SK-N-SH (cell line): ENCODE measurements around the gene TRAPPC13. TPM values are rescaled to one million over a fixed set of nuclear protein-coding genes. Genes with fewer than 3 reads are reported as not detected.

Source experiments
- CTCF ChIA-PET: fragments of 300-600, 350-600 bp; formaldehyde crosslinking; extraction: SDS; loops from one replicate; lab custom pipeline; 2021; lab: Yijun Ruan, JAX
- POLR2A ChIA-PET: fragments of 350-600 bp; sonication (Branson Sonifier 250); formaldehyde crosslinking; extraction: SDS; loops from one replicate; lab custom pipeline; 2020; ENCODE audit warnings: antibody characterized with exemption, inconsistent platforms; lab: Yijun Ruan, JAX
- DNase-seq: peaks from one replicate; pipeline ENCODE4 v3.0.0; 2012
- H2AFZ ChIP-seq: fragments of 200-600 bp; sonication (generic); 2 replicates; pipeline ENCODE4 v1.8.1; 2016; ENCODE audit warnings: antibody characterized with exemption, mild to moderate bottlenecking, low read depth
- H3F3A ChIP-seq: fragments of 200-600 bp; sonication (generic); replicated peaks from 2 replicates; pipeline ENCODE3; 2016; ENCODE audit warnings: antibody characterized with exemption, mild to moderate bottlenecking; ENCODE audit not compliant: insufficient read depth
- H3K27ac ChIP-seq, 2 experiments: fragments of 200-500 bp in 1 of 2; fragments of 200-600 bp in 1 of 2; sonication (Bioruptor generic) in 1 of 2; sonication (generic), shearing (Covaris generic) in 1 of 2; 2 replicates each; pipeline versions ENCODE4 v1.5.1 to v1.6.1; 2014 to 2016; ENCODE audit warnings: low read depth in 2 of 2, inconsistent platforms in 1 of 2, low read length in 1 of 2, mild to moderate bottlenecking in 1 of 2, mixed read lengths in 1 of 2
- H3K27me3 ChIP-seq: fragments of 200-600 bp; sonication (generic), shearing (Covaris generic); 2 replicates; pipeline ENCODE4 v1.6.1; 2016; ENCODE audit warnings: mixed run types; ENCODE audit not compliant: insufficient read depth
- H3K36me3 ChIP-seq, 2 experiments: fragments of 200-500 bp in 1 of 2; fragments of 200-600 bp in 1 of 2; sonication (Bioruptor generic) in 1 of 2; sonication (generic) in 1 of 2; replicated peaks in 1 of 2; 2 replicates each; pipeline versions ENCODE3 to v1.5.1; 2014 to 2016; ENCODE audit warnings: low read length in 1 of 2, mild to moderate bottlenecking in 1 of 2; ENCODE audit not compliant: insufficient read depth in 2 of 2, control insufficient read depth in 1 of 2
- H3K4me1 ChIP-seq, 2 experiments: fragments of 200-500 bp in 1 of 2; fragments of 200-600 bp in 1 of 2; sonication (Bioruptor generic) in 1 of 2; sonication (generic), shearing (Covaris generic) in 1 of 2; 2 replicates each; pipeline versions ENCODE4 v1.5.1 to v1.6.1; 2014 to 2016; ENCODE audit warnings: low read depth in 1 of 2, low read length in 1 of 2, mixed run types in 1 of 2; ENCODE audit not compliant: insufficient read depth in 2 of 2, control insufficient read depth in 1 of 2
- H3K4me2 ChIP-seq: fragments of 200-600 bp; sonication (generic), shearing (Covaris generic); 2 replicates; pipeline ENCODE4 v1.6.1; 2017; ENCODE audit warnings: mixed run types
- H3K4me3 ChIP-seq, 2 experiments: fragments of 200-500 bp in 1 of 2; fragments of 200-600 bp in 1 of 2; sonication (Bioruptor generic) in 1 of 2; sonication (generic), shearing (Covaris generic) in 1 of 2; 2 replicates each; pipeline versions ENCODE4 v1.5.1 to v1.8.1; 2014 to 2016; ENCODE audit warnings: low read depth in 2 of 2, inconsistent platforms in 1 of 2, low read length in 1 of 2, mild to moderate bottlenecking in 1 of 2, mixed read lengths in 1 of 2, moderate library complexity in 1 of 2
- H3K79me2 ChIP-seq: fragments of 200-600 bp; sonication (generic); 2 replicates; pipeline ENCODE4 v1.8.1; 2017; ENCODE audit warnings: mild to moderate bottlenecking; ENCODE audit not compliant: insufficient read depth
- H3K9ac ChIP-seq: fragments of 200-600 bp; sonication (generic); 2 replicates; pipeline ENCODE4 v1.6.1; 2017; ENCODE audit warnings: mixed run types
- H3K9me2 ChIP-seq: fragments of 200-600 bp; sonication (generic); 2 replicates; pipeline ENCODE4 v1.6.1; 2017; ENCODE audit warnings: mixed run types
- H3K9me3 ChIP-seq: fragments of 200-600 bp; sonication (generic); 2 replicates; pipeline ENCODE4 v1.6.1; 2017; ENCODE audit warnings: mixed run types, mild to moderate bottlenecking, moderate library complexity
- H4K20me1 ChIP-seq: fragments of 200-600 bp; sonication (generic); 2 replicates; pipeline ENCODE4 v1.6.1; 2017; ENCODE audit warnings: mild to moderate bottlenecking, mixed run types; ENCODE audit not compliant: insufficient read depth
- EZH2phosphoT487 ChIP-seq: fragments of 200-600 bp; sonication (generic); IDR thresholded peaks from 2 replicates; pipeline ENCODE4 v1.6.1; 2017; ENCODE audit warnings: low read depth, mixed run types, mild to moderate bottlenecking, antibody characterized with exemption, moderate library complexity, borderline replicate concordance
- FOSL2 ChIP-seq: IDR thresholded peaks from 2 replicates; pipeline ENCODE4 v1.4.0; 2012; ENCODE audit warnings: low read depth, mild to moderate bottlenecking, moderate library complexity, borderline replicate concordance
- GABPA ChIP-seq: IDR thresholded peaks from 2 replicates; pipeline ENCODE4 v1.4.0; 2012; ENCODE audit warnings: low read depth, mild to moderate bottlenecking
- GATA2 ChIP-seq: sonication (generic); formaldehyde crosslinking; IDR thresholded peaks from 2 replicates; pipeline ENCODE4 v1.5.0; 2020; ENCODE audit warnings: mild to moderate bottlenecking, missing genetic modification reagents
- JUND ChIP-seq: IDR thresholded peaks from 2 replicates; pipeline ENCODE4 v1.4.0; 2012
- MXI1 ChIP-seq: IDR thresholded peaks from 2 replicates; pipeline ENCODE4 v1.6.1; 2012; ENCODE audit warnings: mild to moderate bottlenecking, low read depth, low read length, improper control_type of control experiment
- POLR2AphosphoS5 ChIP-seq: IDR thresholded peaks from 2 replicates; pipeline ENCODE4 v1.6.1; 2012; ENCODE audit warnings: low read depth, low read length
- RAD21 ChIP-seq: IDR thresholded peaks from 2 replicates; pipeline ENCODE4 v1.6.1; 2012; ENCODE audit warnings: mild to moderate bottlenecking, low read length
- RCOR1 ChIP-seq: fragments of 150-350 bp; IDR thresholded peaks from 2 replicates; pipeline ENCODE4 v1.6.1; 2017; ENCODE audit warnings: antibody characterized with exemption, low read length
- SIN3A ChIP-seq: IDR thresholded peaks from 2 replicates; pipeline ENCODE4 v1.6.1; 2012; ENCODE audit warnings: low read depth, mild to moderate bottlenecking, low read length, moderate library complexity, borderline replicate concordance
- SMC3 ChIP-seq: IDR thresholded peaks from 2 replicates; pipeline ENCODE4 v1.6.1; 2012; ENCODE audit warnings: low read depth, low read length, improper control_type of control experiment
- TAF1 ChIP-seq: IDR thresholded peaks from 2 replicates; pipeline ENCODE4 v1.6.1; 2012; ENCODE audit warnings: low read depth, mild to moderate bottlenecking, low read length, moderate library complexity, borderline replicate concordance
- TEAD4 ChIP-seq: IDR thresholded peaks from 2 replicates; pipeline ENCODE4 v1.4.0; 2012; ENCODE audit warnings: mild to moderate bottlenecking, borderline replicate concordance; ENCODE audit not compliant: insufficient read depth
- WGBS: methylation state at CpG from one replicate; pipeline ENCODE4 v1.1.6; 2017; ENCODE audit warnings: low lambda C conversion rate; 5-methylcytosine and 5-hydroxymethylcytosine counted together
- polyA plus RNA-seq, 3 experiments: library from polyadenylated mRNA; depleted of rRNA; stranded (reverse); fragments of >200 nt; gene quantifications; 2 replicates each; pipeline ENCODE4 v1.2.3, GENCODE V29; 2012
- TF ChIP-seq, protein P1 (sequence below): fragments of 200-600 bp; sonication (generic); IDR thresholded peaks from 2 replicates; pipeline ENCODE4 v1.6.1; 2017; ENCODE audit warnings: antibody characterized with exemption, mild to moderate bottlenecking, moderate library complexity
- TF ChIP-seq, protein P2 (sequence below): fragments of 150-350 bp; IDR thresholded peaks from 2 replicates; pipeline ENCODE4 v1.6.1; 2016; ENCODE audit warnings: mild to moderate bottlenecking, low read depth, low read length
- TF ChIP-seq, protein P3 (sequence below): fragments of 150-350 bp; IDR thresholded peaks from 2 replicates; pipeline ENCODE4 v1.6.1; 2017; ENCODE audit warnings: antibody characterized with exemption, low read length, low read depth, borderline replicate concordance
- TF ChIP-seq, protein P4 (sequence below): IDR thresholded peaks from 2 replicates; pipeline ENCODE4; 2012
- TF ChIP-seq, protein P5 (sequence below): IDR thresholded peaks from 2 replicates; pipeline ENCODE4 v1.4.0; 2012; ENCODE audit warnings: low read depth, borderline replicate concordance
- TF ChIP-seq, protein P6 (sequence below): IDR thresholded peaks from 2 replicates; pipeline ENCODE4 v1.4.0; 2012; ENCODE audit warnings: low read depth, borderline replicate concordance

Gene TRAPPC13
- polyA plus RNA-seq, 1 of the 3 experiments (the other 2 are of a cell fraction), result 10.7 TPM

DNA sequence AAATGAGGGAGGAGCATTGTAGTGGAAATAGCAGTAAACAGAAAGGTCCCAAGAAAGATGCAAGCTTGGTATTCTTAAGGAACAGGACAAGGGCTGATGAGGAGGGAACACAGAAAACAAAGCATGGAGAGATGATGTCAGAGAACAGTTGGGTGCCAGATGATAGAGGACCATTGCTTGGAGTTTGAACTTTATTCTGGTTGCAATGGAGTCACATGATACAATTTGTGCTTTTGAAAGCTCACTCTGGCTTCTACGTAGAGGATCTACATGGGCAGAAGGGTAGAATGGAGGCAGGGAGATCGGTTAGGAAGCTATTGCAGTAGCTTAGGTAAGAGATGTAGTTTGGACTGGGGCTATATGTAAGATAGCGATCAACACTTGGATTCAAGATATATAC, 57.3 kb downstream of the TRAPPC13 start:
- no peaks in the 10 kb centered on the region for H4K20me1 ChIP-seq
- 95% methylated on average over 3 of the region's 3 CpGs for WGBS
- ChIA-PET POLR2A (no interaction called here), CTCF (interaction anchor here (0.9 kb wide), 1 partner anchor 13 kb away, joined by 4 read pairs; no protein-coding TSS in a partner anchor)
- TF ChIP-seq, protein P1, sequence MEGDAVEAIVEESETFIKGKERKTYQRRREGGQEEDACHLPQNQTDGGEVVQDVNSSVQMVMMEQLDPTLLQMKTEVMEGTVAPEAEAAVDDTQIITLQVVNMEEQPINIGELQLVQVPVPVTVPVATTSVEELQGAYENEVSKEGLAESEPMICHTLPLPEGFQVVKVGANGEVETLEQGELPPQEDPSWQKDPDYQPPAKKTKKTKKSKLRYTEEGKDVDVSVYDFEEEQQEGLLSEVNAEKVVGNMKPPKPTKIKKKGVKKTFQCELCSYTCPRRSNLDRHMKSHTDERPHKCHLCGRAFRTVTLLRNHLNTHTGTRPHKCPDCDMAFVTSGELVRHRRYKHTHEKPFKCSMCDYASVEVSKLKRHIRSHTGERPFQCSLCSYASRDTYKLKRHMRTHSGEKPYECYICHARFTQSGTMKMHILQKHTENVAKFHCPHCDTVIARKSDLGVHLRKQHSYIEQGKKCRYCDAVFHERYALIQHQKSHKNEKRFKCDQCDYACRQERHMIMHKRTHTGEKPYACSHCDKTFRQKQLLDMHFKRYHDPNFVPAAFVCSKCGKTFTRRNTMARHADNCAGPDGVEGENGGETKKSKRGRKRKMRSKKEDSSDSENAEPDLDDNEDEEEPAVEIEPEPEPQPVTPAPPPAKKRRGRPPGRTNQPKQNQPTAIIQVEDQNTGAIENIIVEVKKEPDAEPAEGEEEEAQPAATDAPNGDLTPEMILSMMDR, result no peak
- TF ChIP-seq, protein P2, sequence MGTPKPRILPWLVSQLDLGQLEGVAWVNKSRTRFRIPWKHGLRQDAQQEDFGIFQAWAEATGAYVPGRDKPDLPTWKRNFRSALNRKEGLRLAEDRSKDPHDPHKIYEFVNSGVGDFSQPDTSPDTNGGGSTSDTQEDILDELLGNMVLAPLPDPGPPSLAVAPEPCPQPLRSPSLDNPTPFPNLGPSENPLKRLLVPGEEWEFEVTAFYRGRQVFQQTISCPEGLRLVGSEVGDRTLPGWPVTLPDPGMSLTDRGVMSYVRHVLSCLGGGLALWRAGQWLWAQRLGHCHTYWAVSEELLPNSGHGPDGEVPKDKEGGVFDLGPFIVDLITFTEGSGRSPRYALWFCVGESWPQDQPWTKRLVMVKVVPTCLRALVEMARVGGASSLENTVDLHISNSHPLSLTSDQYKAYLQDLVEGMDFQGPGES, result no peak
- TF ChIP-seq, protein P3, sequence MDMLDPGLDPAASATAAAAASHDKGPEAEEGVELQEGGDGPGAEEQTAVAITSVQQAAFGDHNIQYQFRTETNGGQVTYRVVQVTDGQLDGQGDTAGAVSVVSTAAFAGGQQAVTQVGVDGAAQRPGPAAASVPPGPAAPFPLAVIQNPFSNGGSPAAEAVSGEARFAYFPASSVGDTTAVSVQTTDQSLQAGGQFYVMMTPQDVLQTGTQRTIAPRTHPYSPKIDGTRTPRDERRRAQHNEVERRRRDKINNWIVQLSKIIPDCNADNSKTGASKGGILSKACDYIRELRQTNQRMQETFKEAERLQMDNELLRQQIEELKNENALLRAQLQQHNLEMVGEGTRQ, result no peak
- TF ChIP-seq JUND, result no peak
- no peak for TF ChIP-seq EZH2phosphoT487
- TF ChIP-seq, protein P4, sequence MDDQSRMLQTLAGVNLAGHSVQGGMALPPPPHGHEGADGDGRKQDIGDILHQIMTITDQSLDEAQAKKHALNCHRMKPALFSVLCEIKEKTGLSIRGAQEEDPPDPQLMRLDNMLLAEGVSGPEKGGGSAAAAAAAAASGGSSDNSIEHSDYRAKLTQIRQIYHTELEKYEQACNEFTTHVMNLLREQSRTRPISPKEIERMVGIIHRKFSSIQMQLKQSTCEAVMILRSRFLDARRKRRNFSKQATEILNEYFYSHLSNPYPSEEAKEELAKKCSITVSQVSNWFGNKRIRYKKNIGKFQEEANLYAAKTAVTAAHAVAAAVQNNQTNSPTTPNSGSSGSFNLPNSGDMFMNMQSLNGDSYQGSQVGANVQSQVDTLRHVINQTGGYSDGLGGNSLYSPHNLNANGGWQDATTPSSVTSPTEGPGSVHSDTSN, result no peak
- no peak for TF ChIP-seq POLR2AphosphoS5
- no peak for TF ChIP-seq SMC3
- TF ChIP-seq TEAD4, result no peak
- TF ChIP-seq SIN3A, result no peak
- no peak for TF ChIP-seq RCOR1
- TF ChIP-seq GABPA, result no peak
- TF ChIP-seq, protein P5, sequence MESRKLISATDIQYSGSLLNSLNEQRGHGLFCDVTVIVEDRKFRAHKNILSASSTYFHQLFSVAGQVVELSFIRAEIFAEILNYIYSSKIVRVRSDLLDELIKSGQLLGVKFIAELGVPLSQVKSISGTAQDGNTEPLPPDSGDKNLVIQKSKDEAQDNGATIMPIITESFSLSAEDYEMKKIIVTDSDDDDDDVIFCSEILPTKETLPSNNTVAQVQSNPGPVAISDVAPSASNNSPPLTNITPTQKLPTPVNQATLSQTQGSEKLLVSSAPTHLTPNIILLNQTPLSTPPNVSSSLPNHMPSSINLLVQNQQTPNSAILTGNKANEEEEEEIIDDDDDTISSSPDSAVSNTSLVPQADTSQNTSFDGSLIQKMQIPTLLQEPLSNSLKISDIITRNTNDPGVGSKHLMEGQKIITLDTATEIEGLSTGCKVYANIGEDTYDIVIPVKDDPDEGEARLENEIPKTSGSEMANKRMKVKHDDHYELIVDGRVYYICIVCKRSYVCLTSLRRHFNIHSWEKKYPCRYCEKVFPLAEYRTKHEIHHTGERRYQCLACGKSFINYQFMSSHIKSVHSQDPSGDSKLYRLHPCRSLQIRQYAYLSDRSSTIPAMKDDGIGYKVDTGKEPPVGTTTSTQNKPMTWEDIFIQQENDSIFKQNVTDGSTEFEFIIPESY, result no peak
- TF ChIP-seq TAF1, result no peak
- TF ChIP-seq, protein P6, sequence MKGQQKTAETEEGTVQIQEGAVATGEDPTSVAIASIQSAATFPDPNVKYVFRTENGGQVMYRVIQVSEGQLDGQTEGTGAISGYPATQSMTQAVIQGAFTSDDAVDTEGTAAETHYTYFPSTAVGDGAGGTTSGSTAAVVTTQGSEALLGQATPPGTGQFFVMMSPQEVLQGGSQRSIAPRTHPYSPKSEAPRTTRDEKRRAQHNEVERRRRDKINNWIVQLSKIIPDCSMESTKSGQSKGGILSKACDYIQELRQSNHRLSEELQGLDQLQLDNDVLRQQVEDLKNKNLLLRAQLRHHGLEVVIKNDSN, result no peak
- no peak for TF ChIP-seq GATA2 (CRISPR knock-in tag)
- no peak for TF ChIP-seq RAD21
- no peak for TF ChIP-seq MXI1
- no peak for TF ChIP-seq FOSL2
- H3K79me2 ChIP-seq, result no peaks in the 10 kb centered on the region
- no peak overlapping the region for H3K4me2 ChIP-seq
- H3K4me3 ChIP-seq, result no peak overlapping the region
- H3K9me3 ChIP-seq, result no peaks in the 10 kb centered on the region
- H2AFZ ChIP-seq, result no peak overlapping the region
- H3K9me2 ChIP-seq, result no peaks in the 10 kb centered on the region
- DNase-seq, result no peak
- H3K4me1 ChIP-seq, result no peaks in the 10 kb centered on the region
- no peak overlapping the region for H3K9ac ChIP-seq
- H3K27ac ChIP-seq, result no peak overlapping the region
- no peaks in the 10 kb centered on the region for H3K27me3 ChIP-seq
- H3K36me3 ChIP-seq, result peaks cover 12 to 34% of the 10 kb centered on the region in 2 experiments
- no peaks in the 10 kb centered on the region for H3F3A ChIP-seq
